PC-9 (cell line): ENCODE measurements around the gene ATP6V1A. TPM values are rescaled to one million over a fixed set of nuclear protein-coding genes. Genes with fewer than 3 reads are reported as not detected.

Experiments
- BruUV-seq: library from RNA; stranded (reverse); fragments of 400-500 nt; replicated peaks from 2 replicates; lab custom pipeline; 2021; lab: Mats Ljungman, UMichigan
- CTCF ChIA-PET: fragments of 300-600 bp; sonication (Branson Sonifier 250); formaldehyde crosslinking; loops from one replicate; lab custom pipeline; 2022; ENCODE audit warnings: antibody characterized with exemption; lab: Charles Lee
- POLR2A ChIA-PET: fragments of 300-600 bp; sonication (Branson Sonifier 250); formaldehyde crosslinking; loops from one replicate; lab custom pipeline; 2022; ENCODE audit warnings: antibody characterized with exemption; ENCODE audit not compliant: unreplicated experiment; lab: Charles Lee
- DNase-seq, 2 experiments: peaks; one replicate each; pipeline versions ENCODE4 v3.0.0 to v3.0.0-alpha.2; 2015 to 2022; ENCODE audit warnings: mixed read lengths in 1 of 2
- H2AFZ ChIP-seq: fragments of 200-600 bp; sonication (generic); 2 replicates; pipeline ENCODE4 v1.8.1; 2017; ENCODE audit warnings: antibody characterized with exemption
- H3F3A ChIP-seq: fragments of 200-600 bp; sonication (generic); 2 replicates; pipeline ENCODE4 v1.8.1; 2017; ENCODE audit warnings: antibody characterized with exemption, mild to moderate bottlenecking, low read depth; ENCODE audit not compliant: insufficient read depth
- H3K27ac ChIP-seq: fragments of 200-600 bp; sonication (generic); 2 replicates; pipeline ENCODE4 v1.6.1; 2016; ENCODE audit warnings: mixed run types
- H3K27me3 ChIP-seq: fragments of 200-600 bp; sonication (generic); 2 replicates; pipeline ENCODE4 v1.6.1; 2016; ENCODE audit warnings: low read depth, mixed run types; ENCODE audit not compliant: insufficient read depth
- H3K36me3 ChIP-seq: fragments of 200-600 bp; sonication (generic); 2 replicates; pipeline ENCODE4 v1.6.1; 2016; ENCODE audit warnings: low read depth, mixed run types
- H3K4me1 ChIP-seq: fragments of 200-600 bp; sonication (generic); replicated peaks from 2 replicates; pipeline ENCODE4 v1.6.1; 2016; ENCODE audit warnings: mixed run types; ENCODE audit not compliant: insufficient read depth
- H3K4me2 ChIP-seq: fragments of 200-600 bp; sonication (generic); 2 replicates; pipeline ENCODE4 v1.6.1; 2017; ENCODE audit warnings: mixed run types
- H3K4me3 ChIP-seq: fragments of 200-600 bp; sonication (generic); 2 replicates; pipeline ENCODE4 v1.6.1; 2016; ENCODE audit warnings: mixed run types
- H3K79me2 ChIP-seq: fragments of 200-600 bp; sonication (generic); 2 replicates; pipeline ENCODE4 v1.6.1; 2017; ENCODE audit warnings: low read depth, mixed run types
- H3K9me2 ChIP-seq: fragments of 200-600 bp; sonication (generic); 2 replicates; pipeline ENCODE4 v1.8.1; 2017; ENCODE audit warnings: mild to moderate bottlenecking; ENCODE audit not compliant: insufficient read depth
- H3K9me3 ChIP-seq: fragments of 200-600 bp; sonication (generic); 2 replicates; pipeline ENCODE4 v1.8.1; 2016; ENCODE audit warnings: low read depth; ENCODE audit not compliant: insufficient read depth
- H4K20me1 ChIP-seq: fragments of 200-600 bp; sonication (generic); 2 replicates; pipeline ENCODE4 v1.8.1; 2017; ENCODE audit not compliant: insufficient read depth
- CTCF ChIP-seq: fragments of 200-600 bp; sonication (generic); conservative IDR thresholded peaks from 2 replicates; pipeline ENCODE4 v1.6.1; 2017; ENCODE audit warnings: mixed run types, antibody characterized with exemption, mild to moderate bottlenecking, moderate library complexity
- EZH2 ChIP-seq: fragments of 200-600 bp; sonication (generic); IDR thresholded peaks from 2 replicates; pipeline ENCODE4 v1.8.0; 2017; ENCODE audit warnings: antibody characterized with exemption, low read depth
- intact Hi-C: fragments of 100-400 bp; cut with micrococcal nuclease; formaldehyde crosslinking; loops from one replicate; pipeline ENCODE4 v1.10.0; 2022; ENCODE audit not compliant: unreplicated experiment
- total RNA-seq: library from RNA; stranded (reverse); gene quantifications from 2 replicates; pipeline ENCODE4 v1.2.3, GENCODE V29; 2021

The ATP6V1A gene
- total RNA-seq, 1 experiment from 2014 or later: 75.1 TPM

DNA sequence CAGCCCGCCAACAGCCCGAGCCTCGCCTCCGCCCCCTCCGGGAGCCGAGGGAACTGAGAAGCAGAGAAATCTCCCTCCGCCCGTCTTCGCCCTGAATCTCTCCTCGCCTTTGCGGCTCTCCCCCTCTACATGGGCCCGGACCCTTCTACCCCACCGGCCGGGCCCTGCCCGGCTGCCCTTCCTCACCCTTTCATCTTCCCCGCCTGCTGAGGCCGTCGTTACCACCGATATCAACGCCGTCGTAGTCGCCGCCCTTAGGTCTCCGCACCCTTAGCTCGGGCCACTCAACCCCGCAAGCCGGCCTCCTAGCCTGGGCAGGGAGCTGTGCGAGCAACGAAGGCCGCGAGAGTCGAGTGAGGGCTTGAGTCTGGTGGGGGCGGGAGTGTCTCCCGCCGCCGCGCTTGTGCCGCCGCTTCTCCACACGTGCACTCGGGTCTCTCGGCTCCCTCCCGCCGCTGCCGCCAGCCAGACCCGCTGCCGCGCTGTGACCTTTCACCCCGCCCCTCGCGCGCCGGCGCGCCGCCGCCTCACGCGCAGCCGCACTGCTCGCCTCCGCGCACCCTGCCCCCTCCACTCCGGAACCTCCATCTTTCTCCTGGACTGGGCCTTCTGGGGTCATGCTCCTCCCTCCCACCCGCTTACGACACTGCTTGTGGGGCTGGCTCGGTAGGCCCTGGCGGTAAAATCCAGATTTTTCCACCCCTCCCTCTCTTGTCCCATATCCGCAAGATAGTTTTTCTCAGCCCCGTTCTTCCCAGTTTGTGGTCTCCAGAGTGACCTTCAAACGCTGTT lies 883 bp upstream of the ATP6V1A start, which contains the start of gene NAA50:
Gene NAA50, minus strand, starts transcription at position 494 of the 792 bp plus-strand sequence. Its CDS starts 300 bp downstream, at position 194.
- no peaks in the 10 kb centered on the region for H3K9me3 ChIP-seq
- intact Hi-C loops: loop anchor here (1.0 to 5.0 kb wide), 8 partner anchors 50 to 695 kb away; partner anchors contain the start of genes CCDC191, GRAMD1C, QTRT2 and USF3
- DNase-seq: peak; percentile 76 to 89
- H3K79me2 ChIP-seq: peaks cover 78% of the 10 kb centered on the region
- no peaks in the 10 kb centered on the region for H3K27me3 ChIP-seq
- H3K36me3 ChIP-seq: no peaks in the 10 kb centered on the region; the same call in 1 of the 2 replicates
- H3K9me2 ChIP-seq: no peaks in the 10 kb centered on the region
- no TSS peak for BruUV-seq
- peak within 1 kb of the TSS; percentile 77 for H3K4me3 ChIP-seq
- POLR2A ChIA-PET: interaction anchor here (0.5 to 0.7 kb wide), 11 partner anchors 10 to 1907 kb away, joined by 3 to 21 read pairs (median 3); no protein-coding TSS in a partner anchor
- H3K4me1 ChIP-seq: peaks cover 51% of the 10 kb centered on the region
- CTCF ChIA-PET: interaction anchor here (0.5 to 2.0 kb wide), 5 partner anchors 10 to 1765 kb away, joined by 3 to 11 read pairs (median 6); no protein-coding TSS in a partner anchor
- H2AFZ ChIP-seq: peak within 1 kb of the TSS; percentile 99
- peak within 1 kb of the TSS; percentile 98 for H3K27ac ChIP-seq
- peaks cover 37% of the 10 kb centered on the region for H4K20me1 ChIP-seq
- H3F3A ChIP-seq: peaks cover 10% of the 10 kb centered on the region; the same call in 1 of the 2 replicates
- peak within 1 kb of the TSS; percentile 96 for H3K4me2 ChIP-seq
- TF ChIP-seq EZH2 (no peak), CTCF (no peak; the same call in 1 of the 2 replicates)

- TF ChIP-seq EZH2: no peak
- no peak for TF ChIP-seq CTCF
Observed at GRCh38 chr3:113747283-113748046, 630 bp downstream of the ATP6V1A start.

DNA sequence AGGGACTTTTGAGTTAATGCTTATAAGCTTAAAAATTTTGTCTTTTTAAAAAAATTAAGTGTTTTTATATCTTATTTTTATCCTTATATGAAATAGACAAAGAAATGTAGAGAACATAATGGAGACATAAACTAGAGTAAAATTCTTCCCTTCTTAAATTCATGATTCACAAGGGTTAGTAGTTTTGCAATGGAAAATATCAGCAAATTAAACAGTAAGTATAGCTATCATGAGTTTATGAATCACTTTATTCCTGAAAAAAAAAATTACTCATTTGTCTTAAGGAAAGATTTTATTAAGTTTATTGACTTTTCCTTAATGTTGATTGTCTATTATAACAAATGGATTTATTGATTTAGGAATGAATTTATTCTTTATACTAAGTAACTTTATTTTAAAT lies 4.3 kb downstream of the ATP6V1A start:
- H3K9me2 ChIP-seq: no peaks in the 10 kb centered on the region
- POLR2A ChIA-PET: no interaction called here
- BruUV-seq: no TSS peak
- H3F3A ChIP-seq: peaks cover 5% of the 10 kb centered on the region; the same call in 1 of the 2 replicates
- no peak for DNase-seq
- H3K4me1 ChIP-seq: peaks cover 15% of the 10 kb centered on the region
- CTCF ChIA-PET: no interaction called here
- H3K79me2 ChIP-seq: peaks cover 31% of the 10 kb centered on the region
- TF ChIP-seq EZH2 (no peak), CTCF (no peak)
- no peak overlapping the region for H2AFZ ChIP-seq
- intact Hi-C loops: no loop called here
- no peak overlapping the region for H3K4me2 ChIP-seq
- no peaks in the 10 kb centered on the region for H3K9me3 ChIP-seq
- no peaks in the 10 kb centered on the region for H3K36me3 ChIP-seq
- no peak overlapping the region for H3K27ac ChIP-seq
- no peaks in the 10 kb centered on the region for H4K20me1 ChIP-seq
- no peaks in the 10 kb centered on the region for H3K27me3 ChIP-seq
- H3K4me3 ChIP-seq: no peak overlapping the region

More at GRCh38 chr3:113747283-113748046, 630 bp downstream of the ATP6V1A start:
- Histone ChIP-seq H3K27me3 (no peaks in the 10 kb centered on the region), H3K36me3 (no peaks in the 10 kb centered on the region; the same call in 1 of the 2 replicates), H3K4me3 (peak overlapping the region; percentile 77), H3K9me3 (no peaks in the 10 kb centered on the region), H3K4me1 (peaks cover 36% of the 10 kb centered on the region), H3K4me2 (peak overlapping the region; percentile 96), H3K9me2 (no peaks in the 10 kb centered on the region), H3K27ac (peak overlapping the region; percentile 49), H2AFZ (peak overlapping the region; percentile 99), H3K79me2 (peaks cover 66% of the 10 kb centered on the region), H3F3A (peaks cover 10% of the 10 kb centered on the region; the same call in 1 of the 2 replicates), H4K20me1 (peaks cover 24% of the 10 kb centered on the region)
- ChIA-PET POLR2A (interaction anchor here (0.6 to 0.7 kb wide), 2 partner anchors 14 to 102 kb away, joined by 4 to 9 read pairs; no protein-coding TSS in a partner anchor), CTCF (no interaction called here)
- intact Hi-C loops: loop anchor here (1.0 to 5.0 kb wide), 4 partner anchors 36 to 310 kb away; partner anchors contain the start of genes CCDC191 and QTRT2
- peak in 1 of 2 experiments; percentile 30 for DNase-seq
- BruUV-seq: TSS peak; percentile 51
